ENCODE data around the gene MAPKAPK3. TPM values are rescaled to one million over a fixed set of nuclear protein-coding genes. Genes with fewer than 3 reads are reported as not detected.

MAPKAPK3 gene
- total RNA-seq, 1 experiment from 2014 or later = 168 TPM

DNA sequence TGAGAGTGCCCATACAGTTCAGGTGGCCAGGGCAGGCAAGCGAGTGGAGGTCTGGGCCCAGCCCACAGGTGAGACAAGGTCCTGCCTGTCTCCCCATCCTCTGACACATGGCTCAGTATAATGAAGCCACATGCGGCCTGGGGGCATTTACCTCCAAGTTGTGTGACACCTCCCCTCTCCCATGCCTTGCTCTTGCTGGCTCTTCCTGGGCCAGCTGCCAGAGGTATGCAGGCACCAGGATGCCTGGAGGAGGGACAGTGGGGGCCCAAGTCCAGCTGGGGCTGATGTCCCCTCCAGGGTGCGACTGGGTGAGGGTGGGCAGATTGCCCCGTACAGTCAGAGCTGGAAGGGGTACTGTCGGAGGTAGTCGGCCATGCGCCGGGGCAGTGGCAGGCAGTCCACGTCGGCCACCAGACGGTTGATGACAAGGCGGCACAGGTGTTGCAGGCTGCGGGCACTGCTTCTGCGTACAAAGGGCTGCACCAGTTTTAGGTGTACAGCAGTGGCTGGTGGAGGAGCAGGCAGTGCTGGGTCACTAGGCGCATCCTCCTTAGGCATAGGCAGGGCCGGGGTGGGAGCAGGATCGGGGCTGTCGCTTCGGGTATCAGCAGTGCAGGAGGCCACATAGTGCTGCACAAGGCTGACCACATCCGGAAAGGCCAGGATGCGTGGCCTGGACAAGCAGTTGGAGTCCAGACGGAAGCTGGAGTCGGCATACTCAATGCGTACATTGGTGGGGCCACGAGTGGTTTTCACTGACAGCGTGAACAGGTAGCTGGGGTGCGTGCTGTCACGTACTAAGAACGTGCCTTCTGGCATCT, 9.5 kb upstream of the MAPKAPK3 start:
- DNase-seq (ENCODE audit: low read depth) = no peak

DNA sequence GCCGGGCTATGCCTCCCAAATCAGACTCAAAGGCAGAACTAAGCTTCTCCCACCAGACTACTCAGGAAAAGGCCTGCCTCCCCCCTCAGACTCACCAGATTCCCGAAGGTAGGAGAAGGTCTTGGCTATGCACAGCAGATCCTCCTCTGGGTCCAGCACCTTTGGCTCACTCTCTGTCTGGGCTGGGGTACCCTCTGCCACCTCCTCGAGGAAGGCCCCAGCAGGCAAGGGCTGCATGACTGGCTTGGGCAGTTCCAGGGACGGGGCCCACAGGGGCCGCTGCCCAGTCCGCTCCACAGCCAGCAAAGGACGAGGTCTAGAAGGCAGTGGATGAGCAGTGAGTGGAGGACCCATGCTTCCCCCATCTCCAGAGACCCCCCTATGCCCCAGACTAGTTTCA, 8.7 kb upstream of the MAPKAPK3 start:
- no peak for DNase-seq (ENCODE audit: low read depth)

DNA sequence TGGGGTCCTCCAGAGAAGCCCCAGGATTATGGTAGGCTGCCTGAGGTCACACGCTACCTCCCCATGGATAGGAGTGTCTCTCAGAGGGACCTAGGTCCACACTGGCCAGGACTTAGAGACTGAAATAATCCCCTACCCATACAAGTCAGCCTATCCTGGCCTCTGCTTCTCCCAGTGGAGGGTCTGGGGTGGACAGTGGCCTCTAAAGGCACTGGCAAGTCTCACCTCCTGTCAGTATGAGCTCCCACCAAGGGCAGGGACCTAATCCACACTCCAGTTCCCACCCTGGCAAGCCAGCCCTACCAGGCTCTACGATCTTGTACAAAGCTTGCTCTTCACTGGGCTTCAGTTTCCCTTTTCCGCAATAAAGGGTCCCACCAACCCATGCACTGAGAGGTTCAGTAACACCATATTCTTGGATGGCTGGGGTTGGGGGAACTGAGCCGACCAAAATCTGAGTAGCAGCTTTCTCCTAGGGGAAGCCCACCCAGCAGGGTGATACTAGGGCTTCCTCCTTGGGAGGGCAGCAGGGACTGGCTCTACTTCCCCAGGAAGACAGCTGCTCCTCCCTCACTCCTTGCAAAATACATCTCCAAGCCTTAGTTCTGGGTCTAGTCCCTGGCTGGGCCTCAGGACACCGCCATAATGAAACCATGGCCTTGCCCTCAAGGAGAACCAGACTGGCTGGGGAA, 7.7 kb upstream of the MAPKAPK3 start:
- DNase-seq (ENCODE audit: low read depth) = no peak

DNA sequence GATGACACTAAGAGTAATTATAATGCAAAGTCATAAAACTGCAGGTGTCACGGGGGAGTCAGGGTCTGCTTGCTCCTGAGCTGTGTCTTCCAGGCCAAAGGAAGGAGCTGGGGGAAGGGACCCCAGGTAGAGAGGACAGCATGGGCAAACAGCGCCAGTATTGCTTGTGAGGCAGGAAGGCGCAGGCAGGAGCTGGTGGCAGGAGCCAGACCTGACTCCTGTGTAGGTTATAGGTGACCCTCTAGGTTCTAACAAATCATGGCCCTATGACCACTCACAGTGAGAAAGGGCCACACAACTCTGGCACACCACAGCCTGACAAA, 7.2 kb upstream of the MAPKAPK3 start:
- no peak for DNase-seq (ENCODE audit: low read depth)

DNA sequence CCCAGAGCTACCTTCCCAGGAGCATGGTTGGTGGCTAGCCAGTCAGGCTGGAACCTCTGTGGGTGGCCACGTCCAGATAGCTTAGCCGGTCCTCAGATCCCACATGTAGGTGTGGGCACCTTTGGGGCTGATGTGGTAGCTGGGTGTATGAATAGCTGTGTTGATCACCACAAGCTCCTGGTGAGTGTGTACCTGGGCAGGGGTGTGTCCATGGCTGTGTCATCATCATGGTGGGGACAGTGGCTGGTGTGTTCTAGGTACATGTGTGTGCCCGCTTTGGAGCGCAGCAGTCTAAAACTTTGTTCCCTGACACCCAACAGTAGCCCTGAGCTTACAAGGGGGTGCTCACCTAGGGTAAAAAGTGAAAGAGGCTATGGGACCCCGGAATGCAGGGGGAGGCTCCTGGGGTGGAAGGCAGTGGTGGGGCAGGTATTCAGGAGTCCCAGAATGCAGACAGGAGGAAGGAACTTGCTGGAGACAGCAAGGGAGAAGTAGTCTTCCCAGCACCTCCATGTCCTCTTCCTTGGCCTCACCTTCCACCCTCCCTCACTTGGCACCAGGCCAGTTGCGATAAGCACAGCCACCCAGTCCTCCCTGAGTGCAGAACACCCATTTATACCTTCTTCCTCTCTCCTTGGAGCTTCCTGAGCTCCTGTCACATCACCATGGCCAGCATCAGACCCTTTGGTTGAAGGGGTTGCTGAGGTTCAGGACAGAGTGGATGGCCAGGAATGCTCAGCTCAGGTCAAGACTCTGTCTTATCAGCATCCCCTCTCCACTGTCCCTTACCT, 6.6 kb upstream of the MAPKAPK3 start:
- DNase-seq (ENCODE audit: low read depth) = no peak

DNA sequence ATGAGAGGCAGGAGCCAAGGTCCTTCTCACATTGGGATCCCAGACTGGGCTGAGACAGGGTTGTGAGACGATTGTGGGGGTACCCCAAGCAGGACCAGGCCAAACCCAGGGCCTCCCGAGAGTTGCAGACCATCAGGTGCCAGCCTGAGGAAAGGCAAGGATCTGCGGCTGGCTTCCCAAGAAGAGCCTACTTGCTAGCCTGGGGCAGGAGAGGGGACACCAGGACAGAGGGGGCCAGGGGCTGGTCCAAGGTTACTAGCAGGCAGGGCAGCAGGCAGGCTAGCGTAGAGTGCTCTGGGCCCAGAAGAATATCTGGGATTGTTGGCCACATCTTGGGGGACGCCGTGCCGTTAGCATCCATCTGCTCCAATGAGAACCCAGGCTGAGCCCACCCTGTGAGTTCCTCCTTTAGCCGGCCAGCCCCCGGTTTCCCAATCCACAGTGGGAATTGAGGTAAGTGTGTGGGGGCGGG, 5.9 kb upstream of the MAPKAPK3 start:
- no peak for DNase-seq (ENCODE audit: low read depth)

DNA sequence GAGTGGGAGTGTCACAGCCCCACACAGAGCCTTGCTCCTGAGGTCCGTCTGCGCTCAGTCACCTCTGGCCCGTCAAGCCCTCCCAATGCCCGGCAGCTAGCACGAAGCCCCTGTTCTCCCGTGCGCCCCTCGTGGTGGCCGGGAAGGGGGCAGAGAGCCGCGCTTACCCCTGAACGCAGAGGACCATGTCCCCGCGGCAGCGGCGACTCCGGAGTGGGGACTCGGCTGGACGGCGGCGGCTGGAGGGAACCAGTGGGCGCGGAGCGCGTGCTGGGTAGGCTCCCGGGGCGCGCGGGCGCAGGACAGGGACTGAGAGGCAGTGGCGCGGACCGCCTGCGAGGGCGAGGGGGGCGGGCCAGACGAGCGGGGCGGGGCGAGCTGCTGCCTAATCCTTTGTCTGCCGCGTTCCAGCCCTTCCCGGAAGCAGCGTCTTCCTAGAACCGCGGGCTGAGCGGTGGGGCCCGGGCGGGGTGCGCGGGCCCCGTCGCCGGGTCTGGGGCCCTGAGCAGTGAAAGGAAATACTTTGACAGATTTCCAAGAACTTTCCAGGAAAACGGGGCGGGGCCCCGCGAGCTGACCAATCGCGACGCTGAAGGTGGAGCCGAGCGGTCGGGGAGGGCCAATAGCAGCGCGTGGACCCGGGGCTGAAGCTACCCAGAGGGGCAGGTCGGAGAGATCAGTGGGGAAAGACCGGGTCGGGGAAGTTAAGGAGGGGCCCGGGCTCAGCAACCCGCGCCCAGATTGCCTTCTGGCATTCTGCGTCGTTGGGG, 5.3 kb upstream of the MAPKAPK3 start, which contains the start of gene CISH:
CISH (minus strand) TSS at position 311 of the 770 bp plus-strand sequence; CDS start at position 187, 124 bp downstream.
- peak; percentile 89 for DNase-seq (ENCODE audit: low read depth)

DNA sequence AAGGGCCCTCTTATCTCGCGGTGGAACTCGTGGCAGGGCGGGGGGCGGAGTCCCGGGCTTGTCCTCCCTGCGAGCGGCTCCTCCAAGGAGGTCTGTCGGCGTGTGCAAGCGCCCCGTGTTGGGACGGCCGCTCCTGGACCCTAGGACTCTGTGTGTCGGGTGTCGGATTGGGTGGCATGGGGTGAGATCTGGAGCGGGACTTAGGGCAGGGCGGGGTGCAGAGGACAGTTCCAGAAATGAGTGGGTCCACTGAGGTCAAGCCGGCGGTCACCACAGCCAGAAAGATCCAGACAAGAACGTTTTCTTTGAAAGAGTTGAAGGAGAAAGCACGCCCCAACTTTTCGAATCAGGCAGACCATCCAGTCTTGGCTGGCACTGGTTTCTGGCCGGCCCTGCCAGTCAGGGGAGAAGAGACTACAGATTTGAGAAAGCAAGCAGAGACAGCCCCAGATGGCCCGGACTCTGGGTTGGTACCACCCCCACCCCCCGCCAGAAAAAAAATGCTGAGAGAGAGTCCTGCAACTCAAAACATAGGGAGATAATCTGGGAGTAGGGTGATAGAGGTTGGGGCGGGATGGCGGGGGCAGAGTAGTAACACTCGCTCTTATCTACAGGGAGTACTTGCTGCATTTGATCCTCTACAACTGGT, 4.6 kb upstream of the MAPKAPK3 start:
- DNase-seq (ENCODE audit: low read depth) = no peak

DNA sequence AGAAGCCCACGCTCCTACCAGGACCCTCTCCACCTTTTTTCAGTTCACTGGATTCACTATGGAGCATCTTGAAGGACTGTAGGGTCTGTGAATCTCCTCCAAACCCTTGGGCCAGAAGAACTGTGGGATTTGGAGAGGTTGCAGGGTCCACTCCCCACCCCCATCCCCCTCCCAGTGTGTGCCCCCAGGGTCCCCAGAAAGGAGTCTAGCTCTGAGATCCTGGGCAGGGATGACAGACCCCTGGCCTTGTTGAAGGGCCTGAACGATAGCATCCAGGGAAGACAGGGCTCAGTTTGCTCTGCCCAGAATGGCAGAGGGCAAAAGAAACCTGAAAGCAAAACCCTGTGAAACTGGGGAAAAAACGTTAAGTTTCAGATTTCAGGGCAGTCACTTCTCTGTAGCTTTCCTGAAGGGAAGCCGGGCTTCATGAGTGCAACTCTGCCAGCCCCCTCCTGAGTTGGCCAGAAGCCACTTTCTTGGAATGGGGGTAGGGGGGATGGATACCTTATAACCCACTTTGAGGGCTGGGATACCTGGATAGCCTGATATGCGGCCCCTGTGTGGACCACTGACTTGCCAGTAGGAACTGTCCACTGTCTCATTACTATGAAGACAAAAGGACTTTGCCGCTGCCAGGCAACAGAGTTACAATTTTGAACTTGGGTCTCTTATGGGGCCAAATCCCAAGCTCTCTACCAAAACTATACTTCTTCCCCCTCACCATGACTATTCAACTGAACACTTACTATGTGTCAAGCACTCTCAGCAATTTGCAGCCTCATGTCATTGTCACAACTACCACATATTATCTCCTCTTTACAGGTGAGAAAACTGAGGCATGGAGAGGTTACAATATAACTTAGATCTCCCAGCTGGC, 3.7 kb upstream of the MAPKAPK3 start:
- DNase-seq (ENCODE audit: low read depth) = no peak

DNA sequence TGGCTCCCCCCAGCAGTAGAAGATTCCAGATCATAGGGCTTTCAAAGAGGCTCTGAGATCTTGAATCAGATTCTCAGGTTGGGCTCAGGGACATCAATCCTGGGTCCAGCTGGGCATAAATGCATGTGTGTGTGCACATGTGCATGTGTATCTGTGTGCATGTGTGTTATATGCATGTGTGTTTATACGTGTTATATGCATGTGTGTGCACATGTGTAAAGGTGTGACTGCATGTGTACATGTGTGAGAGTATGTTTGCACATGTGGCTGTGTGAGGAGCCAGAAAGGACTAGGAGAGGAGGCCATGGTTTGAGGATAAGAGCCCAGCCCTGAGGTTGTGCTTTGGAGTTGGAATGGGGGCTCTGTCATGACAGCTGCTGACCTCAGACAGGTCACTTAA, 1.8 kb upstream of the MAPKAPK3 start:
- no peak for DNase-seq (ENCODE audit: low read depth)

DNA sequence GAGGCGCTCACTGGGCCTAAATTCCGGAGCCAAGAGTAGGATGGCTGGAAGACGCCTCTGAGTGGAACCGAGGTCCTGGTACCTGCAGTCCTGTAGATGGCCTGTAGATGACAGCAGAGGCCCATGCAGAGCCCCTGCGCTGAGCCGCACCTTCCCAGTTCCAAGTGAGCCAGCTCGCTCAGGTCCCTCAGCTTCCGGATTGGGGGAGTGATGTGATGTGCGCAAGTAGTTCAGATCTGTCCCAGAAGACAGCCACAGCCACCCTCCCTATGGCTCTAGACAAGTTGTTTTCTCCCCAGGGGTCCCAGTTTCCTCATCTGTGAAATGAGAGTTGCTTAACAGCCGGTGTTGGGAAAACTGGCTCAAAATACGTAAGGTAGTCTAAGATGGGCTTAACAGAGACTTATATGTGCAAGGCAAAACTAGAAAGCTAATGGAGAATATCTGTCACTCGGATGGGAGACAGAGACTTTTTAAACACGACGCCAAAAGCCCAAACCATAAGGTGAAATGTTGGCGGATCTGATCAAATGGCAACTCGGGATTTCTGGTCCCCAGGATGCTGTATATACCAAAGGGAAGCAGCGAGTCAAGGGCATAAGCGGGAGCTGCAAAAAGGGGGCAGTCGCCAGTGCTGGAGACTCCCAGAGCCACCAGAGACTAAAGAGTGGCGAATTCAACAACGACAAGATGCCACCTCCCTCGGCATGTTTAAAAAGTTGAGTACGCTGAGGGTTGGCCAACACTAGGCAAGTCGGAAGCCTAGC, 765 bp upstream of the MAPKAPK3 start:
- peak; percentile 78 for DNase-seq (ENCODE audit: low read depth)

DNA sequence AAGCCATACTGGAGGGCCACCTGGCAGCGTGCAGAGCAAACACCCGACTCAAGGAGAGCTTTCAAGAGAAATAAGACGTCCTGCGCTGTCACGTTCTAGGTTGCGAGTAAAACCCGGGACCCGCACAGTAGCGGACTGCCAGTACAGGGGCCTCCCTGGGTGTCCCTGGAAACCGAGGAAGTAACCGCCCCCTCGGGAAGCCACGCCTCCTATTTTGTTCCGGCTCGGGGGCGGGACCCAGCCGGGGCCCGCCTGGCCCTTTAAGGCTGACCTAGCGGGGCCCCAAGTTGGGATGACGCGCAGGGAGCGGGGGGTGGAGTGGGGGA, 218 bp upstream of the MAPKAPK3 start:
- peak; percentile 90 for DNase-seq (ENCODE audit: low read depth)

DNA sequence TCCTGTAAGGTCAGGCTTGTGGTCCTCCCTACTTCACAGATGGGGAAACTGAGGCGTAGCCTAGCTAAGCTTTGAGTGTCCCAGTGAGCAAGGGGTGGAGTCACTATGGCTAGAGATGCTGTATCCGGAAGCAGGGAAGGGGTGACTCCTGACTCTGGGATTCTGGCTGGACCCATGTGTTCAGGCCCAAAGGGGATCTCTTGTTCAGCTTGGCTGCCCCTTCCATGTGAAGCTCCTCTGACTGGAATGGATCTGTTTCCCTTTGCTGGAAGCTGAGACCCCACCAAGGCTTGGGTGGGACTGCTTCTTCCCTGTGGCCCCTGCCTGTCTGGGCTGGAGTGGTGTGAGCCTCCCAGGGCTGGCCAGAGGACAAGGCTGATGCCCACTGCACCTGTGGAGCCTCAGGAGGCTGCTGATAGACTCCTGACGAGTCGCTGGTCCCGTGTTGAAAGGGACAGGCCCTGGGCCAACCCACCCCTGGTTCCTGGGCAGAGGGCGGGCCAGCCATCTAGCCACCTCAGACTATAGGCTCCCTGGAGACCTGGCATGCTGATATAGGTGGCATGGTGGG, 1.0 kb downstream of the MAPKAPK3 start:
- no peak for DNase-seq (ENCODE audit: low read depth)

DNA sequence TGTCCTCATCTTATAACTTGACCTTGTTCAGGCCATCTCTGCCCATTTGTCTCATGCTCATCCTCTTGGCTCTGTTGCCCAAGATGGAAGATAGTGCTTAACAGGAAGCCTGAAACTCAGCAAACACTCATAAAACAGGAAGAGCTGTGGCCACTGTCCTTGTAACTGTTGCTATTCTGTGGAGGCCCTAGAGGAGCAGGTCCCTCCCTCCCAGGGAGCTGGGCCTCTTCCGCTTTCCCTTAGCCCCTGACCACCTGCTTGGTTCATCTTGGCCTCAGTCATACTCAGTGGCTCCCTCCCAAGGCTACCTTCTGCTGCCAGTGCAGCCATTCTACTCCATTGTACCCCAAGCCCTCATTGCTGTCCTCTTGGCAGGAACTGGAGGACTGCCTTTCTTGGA, 3.5 kb downstream of the MAPKAPK3 start:
- no peak for DNase-seq (ENCODE audit: low read depth)

DNA sequence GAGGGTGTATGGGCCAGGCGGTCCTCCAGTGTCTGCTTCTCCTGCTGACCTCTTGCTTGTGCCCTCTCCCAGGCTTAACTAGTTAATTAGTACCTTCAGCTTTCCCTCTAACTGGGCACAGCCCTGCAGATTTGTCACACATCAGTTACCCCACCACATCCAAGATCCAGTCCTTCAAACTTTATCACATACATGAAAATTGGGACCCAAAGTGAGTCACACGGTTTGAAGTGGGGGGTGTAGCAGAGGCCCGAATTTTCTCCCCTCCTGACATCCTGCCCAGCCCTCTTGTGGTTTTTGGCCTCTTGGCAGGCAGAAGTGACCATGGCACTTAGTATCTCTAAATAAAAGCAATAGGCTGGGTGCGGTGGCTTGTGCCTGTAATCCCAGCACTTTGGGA, 3.9 kb downstream of the MAPKAPK3 start:
- DNase-seq (ENCODE audit: low read depth) = peak; percentile 67

DNA sequence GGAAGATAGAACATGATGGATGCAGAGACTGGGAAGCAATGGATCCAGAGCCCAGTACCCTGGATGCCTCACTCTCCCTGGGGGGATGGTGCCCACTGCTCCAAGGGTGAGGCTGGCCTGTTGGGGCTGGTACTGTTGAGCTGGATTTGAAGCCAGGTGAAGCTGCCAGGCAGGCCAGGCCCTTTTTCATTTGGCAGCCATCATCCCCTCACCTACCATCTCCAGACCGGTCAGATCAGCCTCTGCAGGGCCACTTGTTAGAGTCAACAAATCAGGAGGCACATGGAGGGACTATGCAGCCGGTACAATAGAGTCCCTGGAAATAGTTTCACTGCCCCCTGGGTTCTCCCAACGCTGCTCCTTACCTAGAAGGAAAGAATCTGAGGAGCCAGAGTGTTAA, 5.9 kb downstream of the MAPKAPK3 start:
- DNase-seq (ENCODE audit: low read depth) = no peak

DNA sequence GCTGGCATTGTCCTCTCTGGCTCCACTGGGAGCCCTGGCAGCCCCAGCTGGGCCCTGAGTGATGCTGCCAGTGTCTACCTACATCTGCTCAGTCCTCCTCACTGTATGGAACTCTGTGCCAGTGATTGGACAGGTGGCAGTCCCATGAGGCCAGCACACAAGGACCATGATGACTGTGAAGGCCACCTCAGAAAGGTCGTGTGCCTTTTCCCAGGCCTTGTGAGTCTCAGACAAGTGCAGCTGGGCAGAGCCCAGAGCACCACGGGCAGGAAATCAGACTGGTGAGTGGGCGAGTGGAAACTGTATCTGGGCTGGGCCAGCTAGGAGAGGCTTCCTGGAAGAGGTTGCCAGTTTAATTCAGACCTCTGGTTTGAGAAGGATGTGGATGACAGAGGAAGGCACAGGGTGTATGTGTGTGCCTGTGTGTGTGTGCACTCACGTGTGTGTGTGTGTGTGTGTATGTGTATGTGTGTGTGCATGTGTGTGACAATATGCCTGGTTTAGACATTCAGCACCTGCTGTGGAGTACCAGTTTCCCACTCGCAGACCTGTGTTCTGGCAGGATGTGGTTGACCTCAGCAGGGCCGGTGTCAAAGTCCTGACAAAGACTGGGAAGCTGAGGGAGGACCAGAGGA, 7.0 kb downstream of the MAPKAPK3 start:
- DNase-seq (ENCODE audit: low read depth) = peak; percentile 71

DNA sequence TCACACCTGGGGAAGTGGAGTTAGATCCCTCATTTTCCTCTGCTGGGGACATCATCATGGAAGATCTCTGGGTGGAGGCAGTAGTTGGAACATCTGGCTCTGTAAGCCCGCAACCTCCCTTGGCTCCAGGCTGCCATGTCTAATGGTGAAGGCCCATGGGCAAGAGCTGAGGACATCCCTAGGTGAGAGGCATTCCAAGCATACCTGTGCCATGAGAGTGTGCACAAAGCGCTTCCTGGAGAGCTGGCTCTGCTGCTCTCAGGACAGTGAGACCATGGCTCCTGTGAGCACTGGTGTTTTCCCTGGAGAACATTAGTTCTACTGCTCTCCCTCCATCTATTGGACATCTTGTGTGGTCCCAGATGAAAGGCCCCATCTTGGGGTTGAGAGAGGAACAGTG, 7.7 kb downstream of the MAPKAPK3 start:
- peak; percentile 44 for DNase-seq (ENCODE audit: low read depth)
